NT2/D1 (cell line): ENCODE measurements around the gene HIPK4.

Source experiments
- DNase-seq: peaks from one replicate; pipeline ENCODE4 v3.0.0-alpha.2; 2011; ENCODE audit warnings: low read depth, low spot score
- H3K27me3 ChIP-seq: 2 replicates; pipeline ENCODE4 v1.6.0; 2011; ENCODE audit warnings: mild to moderate bottlenecking; ENCODE audit not compliant: insufficient read length, insufficient read depth
- H3K36me3 ChIP-seq: 2 replicates; pipeline ENCODE4 v1.6.1; 2011; ENCODE audit warnings: mild to moderate bottlenecking, low read length, mixed read lengths; ENCODE audit not compliant: insufficient read depth, insufficient read length
- H3K4me1 ChIP-seq: 2 replicates; pipeline ENCODE4 v1.5.1; 2011; ENCODE audit not compliant: insufficient read depth, insufficient read length
- H3K4me3 ChIP-seq: 2 replicates; pipeline ENCODE4 v1.5.1; 2011; ENCODE audit warnings: low read depth; ENCODE audit not compliant: insufficient read length
- H3K9ac ChIP-seq: 2 replicates; pipeline ENCODE4 v1.6.0; 2011; ENCODE audit warnings: low read depth; ENCODE audit not compliant: insufficient read length
- H3K9me3 ChIP-seq: 2 replicates; pipeline ENCODE4 v1.5.1; 2011; ENCODE audit warnings: mild to moderate bottlenecking, low read length; ENCODE audit not compliant: insufficient read depth
- SUZ12 ChIP-seq: IDR thresholded peaks from 2 replicates; pipeline ENCODE4 v1.6.1; 2011; ENCODE audit not compliant: insufficient read length, insufficient read depth; ENCODE audit errors: extremely low read depth
- YY1 ChIP-seq: IDR thresholded peaks from 2 replicates; pipeline ENCODE4 v1.6.1; 2011; ENCODE audit not compliant: insufficient read length, insufficient read depth
- ZNF274 ChIP-seq: IDR thresholded peaks from 2 replicates; pipeline ENCODE4 v1.6.1; 2011; ENCODE audit warnings: mild to moderate bottlenecking, low read depth, low read length

The HIPK4 gene

GRCh38 chr19:40366697-40367561 is 23.1 kb downstream of the HIPK4 start:
- TF ChIP-seq ZNF274 = no peak
- no peak for TF ChIP-seq YY1
- TF ChIP-seq SUZ12 = no peak
- peak overlapping the region; percentile 83 for H3K9ac ChIP-seq
- H3K9me3 ChIP-seq = no peaks in the 10 kb centered on the region
- DNase-seq = peak; percentile 35
- peaks cover 47% of the 10 kb centered on the region for H3K36me3 ChIP-seq
- no peaks in the 10 kb centered on the region for H3K27me3 ChIP-seq
- H3K4me1 ChIP-seq = peaks cover 9% of the 10 kb centered on the region
- peak overlapping the region; percentile 54 for H3K4me3 ChIP-seq

DNA sequence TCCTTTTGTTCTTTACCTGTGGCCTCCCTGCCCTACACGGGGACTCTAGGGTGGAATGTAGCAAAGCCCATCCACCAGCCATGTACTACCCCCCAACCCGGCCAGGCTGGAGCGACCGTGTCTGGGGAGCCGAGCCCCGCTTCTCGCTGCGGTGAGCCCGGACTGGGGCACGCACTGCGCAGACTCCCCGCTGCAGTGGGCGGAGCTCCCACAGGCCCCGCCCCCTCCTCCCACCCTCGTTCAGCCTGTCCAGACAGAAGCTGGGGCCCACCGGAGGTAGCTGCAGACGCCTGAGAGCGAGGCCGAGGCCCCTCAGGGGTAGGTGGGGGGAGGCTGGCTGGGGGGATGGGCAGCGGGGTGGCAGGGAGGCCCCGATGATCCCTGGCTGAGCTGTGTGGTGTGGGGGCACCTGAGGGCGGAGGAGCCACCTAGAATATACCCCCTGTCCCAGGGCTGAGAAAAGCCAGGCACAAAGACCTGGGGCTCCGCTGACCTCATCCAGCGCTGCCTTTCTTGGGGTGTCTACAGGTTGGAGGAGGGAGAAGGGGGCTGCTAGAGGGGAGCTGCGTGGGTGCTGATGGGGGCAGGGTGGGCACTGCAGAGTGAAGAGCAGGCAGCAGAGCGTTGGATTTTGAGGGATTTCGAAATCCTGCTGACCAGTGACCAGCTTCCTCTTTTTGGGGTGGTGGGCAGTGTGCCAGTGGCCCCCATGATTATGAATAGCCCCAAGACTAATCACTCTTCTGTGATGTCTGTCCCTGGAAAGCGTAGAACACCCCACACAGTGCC is 24.2 kb downstream of the HIPK4 start:
- peak; percentile 61 for DNase-seq
- H3K36me3 ChIP-seq = peaks cover 36% of the 10 kb centered on the region
- peak overlapping the region; percentile 83 for H3K9ac ChIP-seq
- no peaks in the 10 kb centered on the region for H3K9me3 ChIP-seq
- peaks cover 9% of the 10 kb centered on the region for H3K4me1 ChIP-seq
- peak overlapping the region; percentile 54 for H3K4me3 ChIP-seq
- TF ChIP-seq SUZ12 (no peak), YY1 (no peak), ZNF274 (no peak)
- H3K27me3 ChIP-seq = no peaks in the 10 kb centered on the region

DNA sequence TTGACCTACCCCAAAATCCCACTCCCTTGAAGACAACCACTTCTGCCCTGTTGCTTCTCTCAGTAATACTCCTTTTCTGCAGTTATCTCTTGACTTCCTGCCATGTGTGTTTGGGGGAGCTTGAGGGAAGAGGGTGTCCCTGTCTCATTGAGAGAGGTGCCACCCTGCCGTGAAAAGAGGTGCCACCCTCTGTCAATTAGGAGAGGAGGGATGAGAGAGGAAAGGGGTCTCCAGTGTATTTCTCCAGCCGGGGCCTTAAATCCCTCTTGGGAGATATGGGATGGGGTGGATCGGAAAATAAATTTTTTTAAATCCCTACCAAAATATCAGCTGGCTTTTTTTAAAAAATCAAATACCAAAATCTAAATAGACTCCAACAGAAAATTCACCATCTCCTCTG is 25.0 kb downstream of the HIPK4 start:
- Histone ChIP-seq H3K9ac (peak overlapping the region; percentile 72), H3K9me3 (no peaks in the 10 kb centered on the region), H3K27me3 (no peaks in the 10 kb centered on the region), H3K4me1 (peaks cover 9% of the 10 kb centered on the region), H3K36me3 (peaks cover 28% of the 10 kb centered on the region), H3K4me3 (no peak overlapping the region)
- DNase-seq = no peak
- TF ChIP-seq ZNF274 (no peak), SUZ12 (no peak), YY1 (no peak)

- DNase-seq = no peak
- H3K9ac ChIP-seq = no peak overlapping the region
- peaks cover 7% of the 10 kb centered on the region for H3K4me1 ChIP-seq
Observed at GRCh38 chr19:40363069-40363468, 26.9 kb downstream of the HIPK4 start.

DNA sequence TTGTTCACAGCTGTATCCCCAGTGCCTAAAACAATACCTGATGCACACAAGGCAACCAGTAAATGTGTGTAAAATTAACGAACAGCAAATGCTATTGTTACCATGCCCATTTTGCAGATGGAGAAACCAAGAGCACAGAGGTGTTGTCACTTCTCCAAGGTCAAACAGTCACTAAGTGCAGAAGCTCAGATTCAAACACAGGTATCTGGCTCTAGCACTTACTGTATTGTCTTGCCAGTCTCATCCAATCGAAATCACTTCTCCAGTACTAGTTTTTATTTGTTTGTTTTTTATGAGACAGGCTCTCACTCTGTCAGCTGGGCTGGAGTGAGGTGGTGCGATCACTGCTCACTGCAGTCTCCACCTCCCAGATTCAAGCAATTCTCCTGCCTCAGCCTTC is 27.8 kb downstream of the HIPK4 start:
- Histone ChIP-seq H3K4me1 (no peaks in the 10 kb centered on the region), H3K4me3 (no peak overlapping the region), H3K9me3 (no peaks in the 10 kb centered on the region), H3K36me3 (peaks cover 10% of the 10 kb centered on the region), H3K27me3 (no peaks in the 10 kb centered on the region), H3K9ac (no peak overlapping the region)
- TF ChIP-seq ZNF274 (no peak), SUZ12 (no peak), YY1 (no peak)
- no peak for DNase-seq

More at GRCh38 chr19:40363069-40363468, 26.9 kb downstream of the HIPK4 start:
- TF ChIP-seq YY1 (no peak), ZNF274 (no peak), SUZ12 (no peak)
- Histone ChIP-seq H3K9me3 (no peaks in the 10 kb centered on the region), H3K4me3 (no peak overlapping the region), H3K36me3 (peaks cover 16% of the 10 kb centered on the region), H3K27me3 (no peaks in the 10 kb centered on the region)

- no peak for TF ChIP-seq YY1
- no peak for TF ChIP-seq ZNF274
- no peak for TF ChIP-seq SUZ12
- Histone ChIP-seq H3K4me3 (no peak overlapping the region), H3K36me3 (peaks cover 9% of the 10 kb centered on the region), H3K4me1 (no peaks in the 10 kb centered on the region), H3K27me3 (no peaks in the 10 kb centered on the region), H3K9ac (no peak overlapping the region), H3K9me3 (no peaks in the 10 kb centered on the region)
- DNase-seq = no peak
Observed at GRCh38 chr19:40360708-40361241, 29.2 kb downstream of the HIPK4 start.
